ENCODE results near the gene SOX6. TPM values are rescaled to one million over a fixed set of nuclear protein-coding genes. Genes with fewer than 3 reads are reported as not detected.

Gene SOX6
- polyA plus RNA-seq, 1 of the 3 experiments (the other 2 are of a cell fraction): 0.03 TPM

DNA sequence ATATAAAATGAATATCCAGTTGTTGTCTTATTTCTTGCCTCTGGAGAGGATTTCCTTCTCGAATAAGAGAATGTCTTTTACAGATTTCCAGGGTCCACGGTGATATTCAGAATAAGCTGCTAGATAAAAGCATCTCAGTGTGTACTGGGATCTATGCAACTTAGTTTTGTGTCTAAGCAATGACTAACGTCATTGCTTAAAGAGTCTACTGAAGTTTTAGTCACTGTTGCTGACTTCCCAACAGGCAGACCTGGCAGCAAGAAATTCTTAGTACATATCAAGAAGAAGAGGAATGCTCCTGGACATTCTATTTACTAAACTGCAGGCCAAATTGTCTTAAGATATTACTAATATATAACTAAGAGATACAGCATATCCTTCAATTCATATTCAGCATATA is 70.3 kb downstream of the SOX6 start:
- ChIA-PET POLR2A (no interaction called here), CTCF (no interaction called here)
- Histone ChIP-seq H3K27ac (ENCODE audit: low read depth in 2 of 2, low read length in 1 of 2) (no peak overlapping the region), H3F3A (replicated peaks; ENCODE audit: insufficient read depth) (no peaks in the 10 kb centered on the region), H3K4me3 (ENCODE audit: low read depth in 2 of 2, low read length in 1 of 2) (no peak overlapping the region), H3K79me2 (ENCODE audit: insufficient read depth) (no peaks in the 10 kb centered on the region), H3K4me2 (no peak overlapping the region), H3K9ac (no peak overlapping the region), H3K9me3 (no peaks in the 10 kb centered on the region), H3K9me2 (no peaks in the 10 kb centered on the region; the same call in 1 of the 2 replicates), H4K20me1 (ENCODE audit: insufficient read depth) (no peaks in the 10 kb centered on the region), H3K27me3 (ENCODE audit: insufficient read depth) (no peaks in the 10 kb centered on the region), H3K4me1 (ENCODE audit: control insufficient read depth in 1 of 2, insufficient read depth in 2 of 2, low read depth in 1 of 2, low read length in 1 of 2) (no peaks in the 10 kb centered on the region), H3K36me3 (replicated peaks in 1 of 2; ENCODE audit: control insufficient read depth in 1 of 2, insufficient read depth in 2 of 2, low read length in 1 of 2) (no peaks in the 10 kb centered on the region), H2AFZ (ENCODE audit: low read depth) (no peak overlapping the region)
- DNase-seq: no peak
- 39% methylated on average over 3 of the region's 3 CpGs for WGBS (ENCODE audit: low lambda C conversion rate)
- TF ChIP-seq IRF3 (IDR thresholded peaks at IDR 0.05; ENCODE audit: low read depth, low read length): no peak
- no peak for TF ChIP-seq RXRA (IDR thresholded peaks at IDR 0.05; ENCODE audit: borderline replicate concordance, low read depth)
- TF ChIP-seq TAF1 (IDR thresholded peaks at IDR 0.05; ENCODE audit: borderline replicate concordance, low read depth, low read length): no peak
- no peak for TF ChIP-seq EP300 (IDR thresholded peaks at IDR 0.05; ENCODE audit: borderline replicate concordance in 1 of 2, low read depth in 1 of 2, low read length in 1 of 2)

DNA sequence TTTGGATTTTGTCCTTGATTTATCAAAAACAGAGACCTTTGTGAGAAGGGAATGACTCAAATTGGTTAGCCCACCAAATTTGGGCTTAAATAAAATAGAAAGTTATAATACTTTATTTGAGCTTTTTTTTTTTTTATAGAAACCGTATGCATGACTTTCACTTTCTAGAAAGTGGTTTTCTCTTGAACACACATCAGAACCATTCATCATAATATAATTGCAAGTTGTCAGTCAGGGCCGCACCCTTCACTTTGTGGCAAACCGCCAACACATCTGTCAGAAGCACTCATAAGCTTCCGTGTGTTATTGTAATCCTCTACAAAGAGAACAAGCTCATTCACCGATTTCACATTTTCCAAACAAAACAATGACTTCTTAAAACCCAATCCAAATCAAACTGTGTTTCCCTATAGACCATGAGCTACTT is 76.1 kb downstream of the SOX6 start:
- CTCF ChIA-PET: no interaction called here
- WGBS (ENCODE audit: low lambda C conversion rate): 60% methylated on average over 5 of the region's 5 CpGs
- POLR2A ChIA-PET: no interaction called here

More for the DNA sequence above, 76.1 kb downstream of the SOX6 start:
- H2AFZ ChIP-seq (ENCODE audit: low read depth): no peak overlapping the region
- H3K4me2 ChIP-seq: no peak overlapping the region
- H3K27me3 ChIP-seq (ENCODE audit: insufficient read depth): no peaks in the 10 kb centered on the region
- H3K9me2 ChIP-seq: no peaks in the 10 kb centered on the region; the same call in 1 of the 2 replicates
- TF ChIP-seq FOXM1 (IDR thresholded peaks at IDR 0.05; ENCODE audit: low read depth) (no peak), SMC3 (IDR thresholded peaks at IDR 0.05; ENCODE audit: low read depth, low read length) (no peak), TEAD4 (IDR thresholded peaks at IDR 0.05; ENCODE audit: borderline replicate concordance, insufficient read depth) (no peak), PBX3 (IDR thresholded peaks at IDR 0.05) (no peak), MXI1 (IDR thresholded peaks at IDR 0.05; ENCODE audit: low read depth, low read length) (no peak), NFIC (IDR thresholded peaks at IDR 0.05; ENCODE audit: borderline replicate concordance) (no peak), ZBTB33 (IDR thresholded peaks at IDR 0.05; ENCODE audit: borderline replicate concordance, low read depth) (no peak), RXRA (IDR thresholded peaks at IDR 0.05; ENCODE audit: borderline replicate concordance, low read depth) (no peak), GABPA (IDR thresholded peaks at IDR 0.05; ENCODE audit: low read depth) (no peak), RFX5 (IDR thresholded peaks at IDR 0.05; ENCODE audit: low read length) (no peak), MEF2A (IDR thresholded peaks at IDR 0.05; ENCODE audit: borderline replicate concordance, low read depth) (no peak), POLR2AphosphoS5 (IDR thresholded peaks at IDR 0.05; ENCODE audit: low read depth, low read length) (no peak), SIN3A (IDR thresholded peaks at IDR 0.05; ENCODE audit: borderline replicate concordance, low read depth, low read length) (no peak), NRF1 (IDR thresholded peaks at IDR 0.05; ENCODE audit: low read depth, low read length) (no peak), TAF1 (IDR thresholded peaks at IDR 0.05; ENCODE audit: borderline replicate concordance, low read depth, low read length) (no peak)
- TF ChIP-seq, protein P1, sequence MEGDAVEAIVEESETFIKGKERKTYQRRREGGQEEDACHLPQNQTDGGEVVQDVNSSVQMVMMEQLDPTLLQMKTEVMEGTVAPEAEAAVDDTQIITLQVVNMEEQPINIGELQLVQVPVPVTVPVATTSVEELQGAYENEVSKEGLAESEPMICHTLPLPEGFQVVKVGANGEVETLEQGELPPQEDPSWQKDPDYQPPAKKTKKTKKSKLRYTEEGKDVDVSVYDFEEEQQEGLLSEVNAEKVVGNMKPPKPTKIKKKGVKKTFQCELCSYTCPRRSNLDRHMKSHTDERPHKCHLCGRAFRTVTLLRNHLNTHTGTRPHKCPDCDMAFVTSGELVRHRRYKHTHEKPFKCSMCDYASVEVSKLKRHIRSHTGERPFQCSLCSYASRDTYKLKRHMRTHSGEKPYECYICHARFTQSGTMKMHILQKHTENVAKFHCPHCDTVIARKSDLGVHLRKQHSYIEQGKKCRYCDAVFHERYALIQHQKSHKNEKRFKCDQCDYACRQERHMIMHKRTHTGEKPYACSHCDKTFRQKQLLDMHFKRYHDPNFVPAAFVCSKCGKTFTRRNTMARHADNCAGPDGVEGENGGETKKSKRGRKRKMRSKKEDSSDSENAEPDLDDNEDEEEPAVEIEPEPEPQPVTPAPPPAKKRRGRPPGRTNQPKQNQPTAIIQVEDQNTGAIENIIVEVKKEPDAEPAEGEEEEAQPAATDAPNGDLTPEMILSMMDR (IDR thresholded peaks at IDR 0.05): no peak
- TF ChIP-seq, protein P2, sequence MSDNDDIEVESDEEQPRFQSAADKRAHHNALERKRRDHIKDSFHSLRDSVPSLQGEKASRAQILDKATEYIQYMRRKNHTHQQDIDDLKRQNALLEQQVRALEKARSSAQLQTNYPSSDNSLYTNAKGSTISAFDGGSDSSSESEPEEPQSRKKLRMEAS (IDR thresholded peaks at IDR 0.05; ENCODE audit: low read depth): no peak
- H3K4me1 ChIP-seq (ENCODE audit: control insufficient read depth in 1 of 2, insufficient read depth in 2 of 2, low read depth in 1 of 2, low read length in 1 of 2): no peaks in the 10 kb centered on the region
- no peaks in the 10 kb centered on the region for H4K20me1 ChIP-seq (ENCODE audit: insufficient read depth)
- H3K27ac ChIP-seq (ENCODE audit: low read depth in 2 of 2, low read length in 1 of 2): no peak overlapping the region
- H3K9me3 ChIP-seq: no peaks in the 10 kb centered on the region
- DNase-seq: no peak
- H3K79me2 ChIP-seq (ENCODE audit: insufficient read depth): no peaks in the 10 kb centered on the region
- H3K9ac ChIP-seq: no peak overlapping the region
- no peak overlapping the region for H3K4me3 ChIP-seq (ENCODE audit: low read depth in 2 of 2, low read length in 1 of 2)
- H3F3A ChIP-seq (replicated peaks; ENCODE audit: insufficient read depth): no peaks in the 10 kb centered on the region
- H3K36me3 ChIP-seq (replicated peaks in 1 of 2; ENCODE audit: control insufficient read depth in 1 of 2, insufficient read depth in 2 of 2, low read length in 1 of 2): no peaks in the 10 kb centered on the region

Measured in SK-N-SH (cell line).